HL-60 (cell line): Measurements from ENCODE around the gene EIF4G3.

Source experiments
- DNase-seq, 2 experiments: peaks; one replicate each; pipeline ENCODE4 v3.0.0-alpha.2; 2010 to 2020; ENCODE audit warnings: low read depth in 1 of 2, low spot score in 1 of 2
- H3K27ac ChIP-seq: fragments of 250-450 bp; sonication (Bioruptor Pico); replicated peaks from 2 replicates; pipeline ENCODE4 v1.5.1; 2020; ENCODE audit warnings: mild to moderate bottlenecking, moderate library complexity
- H3K27me3 ChIP-seq: fragments of 250-450 bp; sonication (Bioruptor Pico); 2 replicates; pipeline ENCODE4 v1.5.1; 2021; ENCODE audit warnings: mild to moderate bottlenecking, moderate library complexity; ENCODE audit not compliant: insufficient read depth, poor library complexity, severe bottlenecking
- H3K4me3 ChIP-seq: replicated peaks from 2 replicates; pipeline ENCODE4 v1.5.1; 2011; ENCODE audit warnings: mild to moderate bottlenecking, control low read depth, low read length; ENCODE audit not compliant: insufficient read depth
- CTCF ChIP-seq: IDR thresholded peaks from one replicate; pipeline ENCODE4 v1.5.1; 2011; ENCODE audit warnings: low read length, control low read depth, inconsistent platforms; ENCODE audit not compliant: insufficient read depth
- GABPA ChIP-seq: IDR thresholded peaks from 2 replicates; pipeline ENCODE4 v1.6.1; 2012; ENCODE audit warnings: low read depth
- POLR2AphosphoS5 ChIP-seq: IDR thresholded peaks from 2 replicates; pipeline ENCODE4 v1.6.1; 2012; ENCODE audit warnings: low read depth
- REST ChIP-seq: IDR thresholded peaks from 2 replicates; pipeline ENCODE4 v1.6.1; 2012; ENCODE audit warnings: low read depth; ENCODE audit not compliant: insufficient replicate concordance
- SPI1 ChIP-seq: IDR thresholded peaks from 2 replicates; pipeline ENCODE4 v1.6.1; 2012; ENCODE audit warnings: low read depth, mild to moderate bottlenecking, borderline replicate concordance

Gene EIF4G3

GRCh38 chr1:21126324-21126723, 50.4 kb downstream of the EIF4G3 start:
- no peak for DNase-seq
- no peak overlapping the region for H3K27ac ChIP-seq
- no peak overlapping the region for H3K4me3 ChIP-seq
- H3K27me3 ChIP-seq, result no peaks in the 10 kb centered on the region
- no peak for TF ChIP-seq SPI1
- TF ChIP-seq CTCF, result no peak
- no peak for TF ChIP-seq POLR2AphosphoS5
- no peak for TF ChIP-seq REST
- no peak for TF ChIP-seq GABPA

- Histone ChIP-seq H3K4me3 (no peak overlapping the region), H3K27me3 (no peaks in the 10 kb centered on the region), H3K27ac (no peak overlapping the region)
- TF ChIP-seq POLR2AphosphoS5, result no peak
- no peak for TF ChIP-seq CTCF
- no peak for TF ChIP-seq REST
- TF ChIP-seq SPI1, result no peak
- no peak for TF ChIP-seq GABPA
- DNase-seq, result no peak
Measured at GRCh38 chr1:21124846-21125245, 51.9 kb downstream of the EIF4G3 start.

- no peak for DNase-seq
- no peak overlapping the region; the same call in 1 of the 2 replicates for H3K27ac ChIP-seq
- TF ChIP-seq SPI1 (peak; percentile 82), POLR2AphosphoS5 (no peak)
- no peak overlapping the region for H3K4me3 ChIP-seq
- H3K27me3 ChIP-seq, result no peaks in the 10 kb centered on the region
Measured at GRCh38 chr1:21123287-21123948, 53.3 kb downstream of the EIF4G3 start.

- DNase-seq, result no peak
- Histone ChIP-seq H3K27me3 (no peaks in the 10 kb centered on the region), H3K27ac (no peak overlapping the region), H3K4me3 (no peak overlapping the region)
- TF ChIP-seq REST, result no peak
- no peak for TF ChIP-seq CTCF
- TF ChIP-seq GABPA, result no peak
- no peak for TF ChIP-seq POLR2AphosphoS5
- TF ChIP-seq SPI1, result no peak
Measured at GRCh38 chr1:21121764-21122471, 54.8 kb downstream of the EIF4G3 start.
